Fibroblast of mammary gland (primary cell): ENCODE measurements around the gene TBC1D2B.

Source experiments
- DNase-seq: peaks from one replicate; pipeline ENCODE4 v3.0.0-alpha.2; 2010; ENCODE audit warnings: low read depth
- H3K4me3 ChIP-seq: 2 replicates; pipeline ENCODE4 v1.5.1; 2011; ENCODE audit warnings: low read depth, mild to moderate bottlenecking, low read length, moderate library complexity; ENCODE audit not compliant: control insufficient read depth
- TF ChIP-seq, protein P1 (sequence below): conservative IDR thresholded peaks from 2 replicates; pipeline ENCODE4 v1.5.1; 2011; ENCODE audit warnings: low read depth, low read length, inconsistent platforms; ENCODE audit not compliant: control insufficient read depth, insufficient read depth

The TBC1D2B gene

DNA sequence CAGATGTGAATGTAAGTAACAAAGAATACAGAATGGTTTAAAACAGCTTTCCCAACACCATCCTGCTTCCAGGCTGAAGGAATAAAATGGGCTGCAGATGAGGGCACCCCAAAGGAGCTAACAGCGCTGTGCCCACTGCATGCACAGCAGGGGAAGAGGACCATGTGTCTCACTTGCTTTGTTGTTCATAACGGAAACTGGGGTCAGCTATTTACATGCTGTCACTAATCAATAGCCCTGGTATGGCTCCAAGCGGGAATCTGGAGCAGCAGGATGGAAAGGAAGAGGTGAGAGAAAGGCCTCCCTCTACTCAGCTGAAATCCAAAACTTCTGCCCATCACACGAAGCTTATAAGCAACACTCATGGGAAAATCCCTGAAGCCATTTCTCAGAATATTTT is 67.4 kb downstream of the TBC1D2B start:
- no peak for DNase-seq
- TF ChIP-seq, protein P1, sequence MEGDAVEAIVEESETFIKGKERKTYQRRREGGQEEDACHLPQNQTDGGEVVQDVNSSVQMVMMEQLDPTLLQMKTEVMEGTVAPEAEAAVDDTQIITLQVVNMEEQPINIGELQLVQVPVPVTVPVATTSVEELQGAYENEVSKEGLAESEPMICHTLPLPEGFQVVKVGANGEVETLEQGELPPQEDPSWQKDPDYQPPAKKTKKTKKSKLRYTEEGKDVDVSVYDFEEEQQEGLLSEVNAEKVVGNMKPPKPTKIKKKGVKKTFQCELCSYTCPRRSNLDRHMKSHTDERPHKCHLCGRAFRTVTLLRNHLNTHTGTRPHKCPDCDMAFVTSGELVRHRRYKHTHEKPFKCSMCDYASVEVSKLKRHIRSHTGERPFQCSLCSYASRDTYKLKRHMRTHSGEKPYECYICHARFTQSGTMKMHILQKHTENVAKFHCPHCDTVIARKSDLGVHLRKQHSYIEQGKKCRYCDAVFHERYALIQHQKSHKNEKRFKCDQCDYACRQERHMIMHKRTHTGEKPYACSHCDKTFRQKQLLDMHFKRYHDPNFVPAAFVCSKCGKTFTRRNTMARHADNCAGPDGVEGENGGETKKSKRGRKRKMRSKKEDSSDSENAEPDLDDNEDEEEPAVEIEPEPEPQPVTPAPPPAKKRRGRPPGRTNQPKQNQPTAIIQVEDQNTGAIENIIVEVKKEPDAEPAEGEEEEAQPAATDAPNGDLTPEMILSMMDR = no peak
- no peak overlapping the region for H3K4me3 ChIP-seq

DNA sequence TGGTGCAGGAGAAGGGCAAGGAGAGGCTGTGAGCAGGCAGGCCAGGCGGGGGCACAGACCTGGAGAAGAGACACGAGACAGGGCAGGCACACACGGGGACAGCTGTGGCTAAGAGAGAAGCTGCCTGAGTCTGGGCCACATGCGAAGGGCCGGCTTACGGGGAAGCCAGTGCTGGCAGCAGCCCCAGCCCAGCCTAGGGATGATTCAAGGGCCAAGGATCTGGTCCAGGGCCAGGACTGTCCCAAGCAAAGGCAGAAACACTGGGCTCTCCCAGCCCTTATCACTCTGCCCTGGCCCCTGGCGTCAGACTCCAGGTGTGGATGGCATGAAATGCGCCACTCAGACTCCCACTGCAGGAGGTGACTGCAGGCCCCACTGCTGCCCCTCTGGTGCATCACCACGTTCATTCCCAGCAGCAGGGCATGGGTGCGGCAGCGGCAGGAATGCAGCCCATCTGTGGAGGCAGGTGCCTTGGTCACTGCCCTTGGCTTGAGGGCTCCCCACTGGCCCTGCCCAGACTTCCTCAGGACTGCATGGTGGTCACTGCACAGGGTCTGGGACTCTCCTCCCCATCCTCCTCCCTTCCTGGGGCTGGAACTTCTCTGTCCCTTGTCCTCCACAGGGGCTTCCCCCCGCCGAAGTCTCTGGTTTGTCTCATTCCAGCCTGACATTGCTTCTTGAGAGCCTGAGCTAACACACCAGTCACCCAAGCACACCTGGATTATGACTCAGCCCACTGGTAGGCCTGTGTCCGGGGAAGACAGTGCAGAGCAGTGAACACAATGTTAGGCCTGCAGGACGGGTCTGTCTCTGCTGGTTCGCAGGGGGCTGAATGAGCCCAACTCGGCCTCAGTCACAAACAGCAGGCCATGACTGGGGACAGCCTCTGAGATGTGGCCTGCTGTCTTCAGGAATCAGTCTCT is 69.3 kb downstream of the TBC1D2B start:
- peak; percentile 85 for DNase-seq
- TF ChIP-seq, protein P1 = no peak
- H3K4me3 ChIP-seq = no peak overlapping the region

DNA sequence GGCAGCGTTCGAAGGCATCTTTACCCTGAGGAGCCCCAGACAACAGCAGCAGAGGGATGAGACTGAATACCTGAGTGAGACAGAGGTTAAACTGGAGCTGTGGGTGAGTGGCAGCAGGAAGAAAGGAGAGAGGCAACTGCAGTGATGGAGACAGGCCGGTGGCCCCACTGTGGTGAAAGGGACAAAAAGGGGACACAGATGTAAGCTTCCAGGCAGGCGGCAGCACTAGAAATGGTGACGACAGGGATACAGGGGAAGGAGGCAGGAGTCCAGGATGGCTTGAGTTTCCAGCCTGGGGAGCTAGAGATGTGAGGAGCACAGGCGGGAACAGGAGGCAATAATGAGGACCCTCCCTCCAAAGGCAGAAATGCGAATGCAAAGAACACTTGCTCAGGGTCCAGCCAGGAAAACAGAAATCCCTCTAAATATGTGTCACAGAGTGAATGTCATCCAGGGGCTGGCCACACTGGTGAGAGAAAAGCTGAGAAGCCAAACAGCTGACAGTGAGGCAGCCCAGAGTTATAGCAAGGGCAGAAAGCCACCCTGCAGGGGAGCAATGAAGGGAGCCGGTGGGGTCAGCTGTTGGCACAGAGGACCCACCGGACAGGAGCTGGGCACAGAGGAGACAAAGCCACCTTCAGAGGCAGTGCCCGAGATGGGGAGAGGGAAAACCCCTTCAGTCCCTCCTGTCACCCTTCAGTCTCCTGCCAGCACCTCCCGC is 70.1 kb downstream of the TBC1D2B start:
- TF ChIP-seq, protein P1 = no peak

DNA sequence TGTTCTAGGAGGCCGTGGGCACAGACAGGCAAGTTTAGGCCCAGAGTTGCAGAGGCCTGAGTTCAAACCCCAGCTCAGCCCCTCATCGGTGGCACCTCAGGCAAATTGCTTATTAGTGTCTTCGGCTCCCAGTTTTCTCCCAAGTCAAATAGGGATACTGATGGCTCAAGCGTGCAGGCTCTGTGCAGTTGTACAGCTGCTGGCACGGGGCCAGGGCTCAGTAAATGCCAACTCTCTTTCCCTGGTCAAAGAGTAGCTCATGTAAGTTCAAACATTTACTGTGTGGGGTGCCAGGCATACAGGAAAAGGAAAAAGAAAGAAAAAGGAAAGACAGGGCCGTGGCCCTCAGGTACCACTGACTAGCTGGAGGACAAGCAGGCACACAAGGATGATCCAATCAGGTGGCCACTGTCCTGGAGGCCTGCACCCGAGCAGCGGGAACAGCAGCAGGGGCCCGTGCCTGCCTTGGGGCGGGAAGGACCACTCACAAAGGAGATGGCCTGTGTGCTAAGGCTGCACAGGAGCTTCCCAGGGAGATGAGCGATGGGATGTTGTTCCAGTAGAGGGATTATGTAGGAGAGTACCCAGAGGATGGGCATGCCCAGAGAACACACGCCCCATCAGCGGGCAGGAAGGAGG is 70.8 kb downstream of the TBC1D2B start:
- TF ChIP-seq, protein P1 = no peak
- no peak overlapping the region for H3K4me3 ChIP-seq
- DNase-seq = no peak

More for the DNA sequence above, 70.1 kb downstream of the TBC1D2B start:
- no peak overlapping the region for H3K4me3 ChIP-seq
- no peak for DNase-seq

DNA sequence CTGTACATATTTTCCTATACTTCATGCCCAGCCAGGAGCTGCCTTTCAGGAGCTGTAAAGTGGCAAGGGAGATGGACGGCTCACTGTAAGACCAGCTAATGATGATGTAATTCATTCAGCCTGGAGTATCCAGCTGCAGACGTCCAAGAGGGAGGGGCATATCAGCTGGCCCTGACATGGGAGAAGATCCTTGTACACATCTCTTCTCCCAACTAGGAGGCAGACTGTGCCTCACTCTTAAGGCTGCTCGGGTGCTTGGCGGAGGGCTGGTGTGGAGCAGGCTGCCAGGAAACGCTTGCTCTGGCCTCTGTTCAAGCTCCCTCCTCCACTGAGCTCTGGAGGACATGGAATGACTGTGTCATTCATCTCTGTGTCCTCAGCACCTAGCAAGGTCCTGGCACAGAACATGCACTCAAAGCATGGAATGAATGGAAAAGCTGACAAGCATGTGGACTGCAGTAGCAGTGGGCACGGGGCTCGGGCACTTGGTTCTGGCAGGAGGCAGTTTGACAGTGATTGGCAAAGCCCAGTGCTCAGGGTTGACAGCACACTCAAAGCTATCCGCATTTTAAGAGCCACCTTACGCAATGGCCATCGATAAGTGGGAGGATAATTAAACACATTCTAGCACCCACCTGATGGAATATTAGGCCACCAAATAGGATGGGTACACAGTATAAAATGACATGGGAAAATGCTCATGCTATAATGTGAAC is 72.4 kb downstream of the TBC1D2B start:
- no peak overlapping the region for H3K4me3 ChIP-seq
- peak; percentile 95 for DNase-seq
- TF ChIP-seq, protein P1 = peak; percentile 44

DNA sequence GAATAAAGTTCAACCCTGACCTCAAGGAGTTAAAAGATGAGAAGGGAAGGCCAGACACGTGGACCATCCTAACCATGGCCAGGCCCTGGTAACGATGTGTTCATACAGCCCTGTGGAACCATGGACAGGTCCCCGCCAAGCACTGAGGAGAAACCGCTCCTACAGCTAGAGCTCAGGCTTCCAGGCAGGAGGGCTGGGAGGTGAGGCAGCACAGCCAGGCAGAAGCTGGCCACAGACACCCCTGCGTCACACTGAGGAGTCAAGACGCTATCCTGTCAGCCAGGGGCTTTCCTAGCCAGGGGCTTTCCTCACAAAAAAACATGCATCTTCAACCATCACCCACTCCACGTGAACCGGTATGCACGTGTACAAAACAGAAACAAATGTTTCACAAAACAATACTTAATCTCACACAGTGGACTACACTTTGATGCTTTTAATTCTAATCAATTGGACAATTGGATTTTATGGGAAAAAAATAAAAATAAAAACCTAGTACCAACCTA is 73.2 kb downstream of the TBC1D2B start:
- DNase-seq = no peak
- no peak overlapping the region for H3K4me3 ChIP-seq
- TF ChIP-seq, protein P1 = no peak
